ENCODE measurements around the gene GDA. TPM values are rescaled to one million over a fixed set of nuclear protein-coding genes. Genes with fewer than 3 reads are reported as not detected.

Gene GDA
- total RNA-seq, 1 experiment from 2014 or later: 5.0 TPM

DNA sequence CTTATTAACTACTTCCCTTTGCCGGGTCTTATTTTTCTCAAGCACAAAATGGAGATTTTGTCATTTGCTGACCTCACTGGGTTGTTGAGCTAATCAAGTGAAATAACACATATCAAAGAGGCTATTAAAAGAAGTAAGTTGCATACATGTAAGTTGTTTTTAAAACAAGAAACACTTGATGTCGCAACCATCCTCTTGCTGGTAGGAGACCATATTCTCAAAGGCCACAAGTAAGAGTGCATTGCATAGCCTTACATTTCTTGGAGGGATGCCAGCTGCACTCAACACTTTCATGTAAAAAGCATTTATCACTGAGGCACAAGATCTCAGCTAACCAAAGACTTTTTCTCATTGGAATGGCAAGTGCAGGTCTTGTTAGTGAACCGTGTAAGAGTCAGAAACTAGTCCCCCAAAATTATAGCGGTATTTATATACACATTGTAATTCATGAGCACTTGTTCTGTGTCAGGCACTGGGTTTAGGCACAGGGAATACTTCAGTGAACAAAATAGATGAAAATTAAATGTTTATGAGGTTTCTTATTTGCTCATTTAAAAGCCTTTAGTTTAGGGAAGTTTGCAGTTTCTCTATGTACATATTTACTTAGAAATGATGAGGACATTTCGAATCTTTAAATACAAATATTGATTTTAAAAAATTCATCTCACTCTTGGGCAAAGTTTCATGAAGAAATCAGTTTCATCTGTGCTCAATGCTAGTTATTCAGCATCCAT lies 143.8 kb downstream of the GDA start:
- DNase-seq (ENCODE audit: low read depth, low spot score) (peak; percentile 18), ATAC-seq (no peak)
- Histone ChIP-seq H3K27me3 (ENCODE audit: control insufficient read depth, insufficient read depth, low read length) (no peaks in the 10 kb centered on the region), H3K4me3 (ENCODE audit: low read depth in 2 of 2, low read length in 2 of 2) (no peak overlapping the region), H3K27ac (ENCODE audit: low read length) (peak overlapping the region; percentile 61; the same call in 1 of the 2 replicates), H3K9me3 (ENCODE audit: control insufficient read depth, insufficient read depth, low read depth, low read length) (no peaks in the 10 kb centered on the region), H3K36me3 (ENCODE audit: control insufficient read depth, insufficient read depth, low read length) (no peaks in the 10 kb centered on the region), H3K4me1 (ENCODE audit: control insufficient read depth, insufficient read depth, low read length) (peaks cover 11% of the 10 kb centered on the region)
- in situ Hi-C loops (cut with HindIII; ENCODE audit: low pct_unique_long_range_greater_than_20kb, low sequenced_read_pairs): no loop called here
- ChIA-PET CTCF (interaction anchor here (0.6 kb wide), 1 partner anchor 565 kb away, joined by 3 read pairs; no protein-coding TSS in a partner anchor), POLR2A (no interaction called here)
- BruUV-seq (replicated peaks): no TSS peak
- intact Hi-C loops (cut with micrococcal nuclease; ENCODE audit: unreplicated experiment): no loop called here
- TF ChIP-seq, protein P1, sequence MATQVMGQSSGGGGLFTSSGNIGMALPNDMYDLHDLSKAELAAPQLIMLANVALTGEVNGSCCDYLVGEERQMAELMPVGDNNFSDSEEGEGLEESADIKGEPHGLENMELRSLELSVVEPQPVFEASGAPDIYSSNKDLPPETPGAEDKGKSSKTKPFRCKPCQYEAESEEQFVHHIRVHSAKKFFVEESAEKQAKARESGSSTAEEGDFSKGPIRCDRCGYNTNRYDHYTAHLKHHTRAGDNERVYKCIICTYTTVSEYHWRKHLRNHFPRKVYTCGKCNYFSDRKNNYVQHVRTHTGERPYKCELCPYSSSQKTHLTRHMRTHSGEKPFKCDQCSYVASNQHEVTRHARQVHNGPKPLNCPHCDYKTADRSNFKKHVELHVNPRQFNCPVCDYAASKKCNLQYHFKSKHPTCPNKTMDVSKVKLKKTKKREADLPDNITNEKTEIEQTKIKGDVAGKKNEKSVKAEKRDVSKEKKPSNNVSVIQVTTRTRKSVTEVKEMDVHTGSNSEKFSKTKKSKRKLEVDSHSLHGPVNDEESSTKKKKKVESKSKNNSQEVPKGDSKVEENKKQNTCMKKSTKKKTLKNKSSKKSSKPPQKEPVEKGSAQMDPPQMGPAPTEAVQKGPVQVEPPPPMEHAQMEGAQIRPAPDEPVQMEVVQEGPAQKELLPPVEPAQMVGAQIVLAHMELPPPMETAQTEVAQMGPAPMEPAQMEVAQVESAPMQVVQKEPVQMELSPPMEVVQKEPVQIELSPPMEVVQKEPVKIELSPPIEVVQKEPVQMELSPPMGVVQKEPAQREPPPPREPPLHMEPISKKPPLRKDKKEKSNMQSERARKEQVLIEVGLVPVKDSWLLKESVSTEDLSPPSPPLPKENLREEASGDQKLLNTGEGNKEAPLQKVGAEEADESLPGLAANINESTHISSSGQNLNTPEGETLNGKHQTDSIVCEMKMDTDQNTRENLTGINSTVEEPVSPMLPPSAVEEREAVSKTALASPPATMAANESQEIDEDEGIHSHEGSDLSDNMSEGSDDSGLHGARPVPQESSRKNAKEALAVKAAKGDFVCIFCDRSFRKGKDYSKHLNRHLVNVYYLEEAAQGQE (IDR thresholded peaks at IDR 0.05; ENCODE audit: insufficient read depth in 1 of 2, low read depth in 2 of 2, low read length in 1 of 2): no peak
- no peak for TF ChIP-seq SIN3A (IDR thresholded peaks at IDR 0.05; ENCODE audit: borderline replicate concordance, insufficient read depth, low read depth, low read length)
- no peak for TF ChIP-seq POLR2AphosphoS5 (IDR thresholded peaks at IDR 0.05; ENCODE audit: low read depth, low read length)
- no peak for TF ChIP-seq TCF7L2 (IDR thresholded peaks at IDR 0.05; ENCODE audit: low read depth, low read length)
- TF ChIP-seq, protein P2, sequence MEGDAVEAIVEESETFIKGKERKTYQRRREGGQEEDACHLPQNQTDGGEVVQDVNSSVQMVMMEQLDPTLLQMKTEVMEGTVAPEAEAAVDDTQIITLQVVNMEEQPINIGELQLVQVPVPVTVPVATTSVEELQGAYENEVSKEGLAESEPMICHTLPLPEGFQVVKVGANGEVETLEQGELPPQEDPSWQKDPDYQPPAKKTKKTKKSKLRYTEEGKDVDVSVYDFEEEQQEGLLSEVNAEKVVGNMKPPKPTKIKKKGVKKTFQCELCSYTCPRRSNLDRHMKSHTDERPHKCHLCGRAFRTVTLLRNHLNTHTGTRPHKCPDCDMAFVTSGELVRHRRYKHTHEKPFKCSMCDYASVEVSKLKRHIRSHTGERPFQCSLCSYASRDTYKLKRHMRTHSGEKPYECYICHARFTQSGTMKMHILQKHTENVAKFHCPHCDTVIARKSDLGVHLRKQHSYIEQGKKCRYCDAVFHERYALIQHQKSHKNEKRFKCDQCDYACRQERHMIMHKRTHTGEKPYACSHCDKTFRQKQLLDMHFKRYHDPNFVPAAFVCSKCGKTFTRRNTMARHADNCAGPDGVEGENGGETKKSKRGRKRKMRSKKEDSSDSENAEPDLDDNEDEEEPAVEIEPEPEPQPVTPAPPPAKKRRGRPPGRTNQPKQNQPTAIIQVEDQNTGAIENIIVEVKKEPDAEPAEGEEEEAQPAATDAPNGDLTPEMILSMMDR (IDR thresholded peaks at IDR 0.05): no peak

- ATAC-seq: no peak
- no TSS peak for BruUV-seq (replicated peaks)
- in situ Hi-C loops (cut with HindIII; ENCODE audit: low pct_unique_long_range_greater_than_20kb, low sequenced_read_pairs) (no loop called here), intact Hi-C loops (cut with micrococcal nuclease; ENCODE audit: unreplicated experiment) (no loop called here)
- no peak for DNase-seq (ENCODE audit: low read depth, low spot score)
- TF ChIP-seq, protein P2 (IDR thresholded peaks at IDR 0.05): no peak
- TF ChIP-seq TCF7L2 (IDR thresholded peaks at IDR 0.05; ENCODE audit: low read depth, low read length) (no peak), POLR2AphosphoS5 (IDR thresholded peaks at IDR 0.05; ENCODE audit: low read depth, low read length) (no peak), SIN3A (IDR thresholded peaks at IDR 0.05; ENCODE audit: borderline replicate concordance, insufficient read depth, low read depth, low read length) (no peak)
- TF ChIP-seq, protein P1 (IDR thresholded peaks at IDR 0.05; ENCODE audit: insufficient read depth in 1 of 2, low read depth in 2 of 2, low read length in 1 of 2): no peak
- H3K27me3 ChIP-seq (ENCODE audit: control insufficient read depth, insufficient read depth, low read length): no peaks in the 10 kb centered on the region
- ChIA-PET CTCF (no interaction called here), POLR2A (no interaction called here)
- H3K36me3 ChIP-seq (ENCODE audit: control insufficient read depth, insufficient read depth, low read length): no peaks in the 10 kb centered on the region
- H3K27ac ChIP-seq (ENCODE audit: low read length): no peak overlapping the region; the same call in 1 of the 2 replicates
- H3K9me3 ChIP-seq (ENCODE audit: control insufficient read depth, insufficient read depth, low read depth, low read length): no peaks in the 10 kb centered on the region
- peaks cover 11% of the 10 kb centered on the region for H3K4me1 ChIP-seq (ENCODE audit: control insufficient read depth, insufficient read depth, low read length)
- no peak overlapping the region for H3K4me3 ChIP-seq (ENCODE audit: low read depth in 2 of 2, low read length in 2 of 2)
These were observed 145.7 kb downstream of the GDA start for GRCh38 chr9:72294936-72295335.
